Caco-2 (cell line): Measurements from ENCODE around the gene TSHZ2. TPM values are rescaled to one million over a fixed set of nuclear protein-coding genes. Genes with fewer than 3 reads are reported as not detected.

Source experiments
- BruUV-seq: library from RNA; stranded (reverse); fragments of 400-500 nt; replicated peaks from 2 replicates; lab custom pipeline; 2021; lab: Mats Ljungman, UMichigan
- CTCF ChIA-PET: fragments of 300-600 bp; sonication (Branson Sonifier 250); formaldehyde crosslinking; loops from one replicate; lab custom pipeline; 2022; ENCODE audit warnings: antibody characterized with exemption; lab: Charles Lee
- POLR2A ChIA-PET: fragments of 300-600 bp; sonication (Branson Sonifier 250); formaldehyde crosslinking; loops from one replicate; lab custom pipeline; 2022; ENCODE audit warnings: antibody characterized with exemption; lab: Charles Lee
- DNase-seq, 2 experiments: peaks; one replicate each; pipeline versions ENCODE4 v3.0.0 to v3.0.0-alpha.2; 2020 to 2022
- H3K27me3 ChIP-seq: replicated peaks from 2 replicates; pipeline ENCODE4 v1.6.0; 2011; ENCODE audit warnings: low read length; ENCODE audit not compliant: control insufficient read depth, insufficient read depth
- H3K36me3 ChIP-seq: 2 replicates; pipeline ENCODE4 v1.5.1; 2011; ENCODE audit warnings: low read length; ENCODE audit not compliant: control insufficient read depth, insufficient read depth
- H3K4me1 ChIP-seq: fragments of 250-450 bp; sonication (Bioruptor Pico); 2 replicates; pipeline ENCODE4 v1.5.1; 2020; ENCODE audit warnings: mild to moderate bottlenecking
- H3K4me3 ChIP-seq: 2 replicates; pipeline ENCODE4 v1.5.1; 2011; ENCODE audit warnings: low read depth, mild to moderate bottlenecking, control low read depth, low read length
- H3K9me3 ChIP-seq: fragments of 250-450 bp; sonication (Bioruptor Pico); 2 replicates; pipeline ENCODE4 v1.5.1; 2020; ENCODE audit warnings: mild to moderate bottlenecking, moderate library complexity
- H3K27ac Mint-ChIP-seq: one replicate; pipeline ENCODE4 v1.8.0; 2022; ENCODE audit warnings: mixed read lengths; ENCODE audit not compliant: unreplicated experiment
- H3K27me3 Mint-ChIP-seq: one replicate; pipeline ENCODE4 v1.8.0; 2022; ENCODE audit warnings: mixed read lengths; ENCODE audit not compliant: insufficient read depth, unreplicated experiment
- H3K36me3 Mint-ChIP-seq: one replicate; pipeline ENCODE4 v1.8.0; 2022; ENCODE audit warnings: mild to moderate bottlenecking, mixed read lengths; ENCODE audit not compliant: insufficient read depth, unreplicated experiment
- H3K4me1 Mint-ChIP-seq: one replicate; pipeline ENCODE4 v1.8.0; 2022; ENCODE audit warnings: low read depth, mixed read lengths; ENCODE audit not compliant: unreplicated experiment
- H3K4me3 Mint-ChIP-seq: one replicate; pipeline ENCODE4 v1.8.0; 2022; ENCODE audit warnings: mild to moderate bottlenecking, moderate library complexity, mixed read lengths; ENCODE audit not compliant: unreplicated experiment
- H3K9me3 Mint-ChIP-seq: one replicate; pipeline ENCODE4 v1.8.0; 2022; ENCODE audit warnings: mixed read lengths; ENCODE audit not compliant: unreplicated experiment
- intact Hi-C: fragments of 100-400 bp; cut with micrococcal nuclease; formaldehyde crosslinking; loops from one replicate; pipeline ENCODE4 v1.10.0; 2022; ENCODE audit not compliant: unreplicated experiment
- total RNA-seq: library from RNA; stranded (reverse); gene quantifications from 2 replicates; pipeline ENCODE4 v1.2.3, GENCODE V29; 2022
- TF ChIP-seq, protein P1 (sequence below), 2 experiments: fragments of 200-600 bp in 1 of 2; IDR thresholded peaks; 1 replicate in 1 of 2; 2 replicates in 1 of 2; pipeline versions ENCODE4 v1.5.1 to v1.8.0; 2011 to 2022; ENCODE audit warnings: antibody characterized with exemption in 1 of 2, control low read depth in 1 of 2, inconsistent platforms in 1 of 2, low read depth in 1 of 2, low read length in 1 of 2, mild to moderate bottlenecking in 1 of 2, moderate library complexity in 1 of 2; ENCODE audit not compliant: insufficient read depth in 1 of 2, severe bottlenecking in 1 of 2, unreplicated experiment in 1 of 2

The TSHZ2 gene
- total RNA-seq, 1 experiment from 2014 or later: 0.07 TPM

DNA sequence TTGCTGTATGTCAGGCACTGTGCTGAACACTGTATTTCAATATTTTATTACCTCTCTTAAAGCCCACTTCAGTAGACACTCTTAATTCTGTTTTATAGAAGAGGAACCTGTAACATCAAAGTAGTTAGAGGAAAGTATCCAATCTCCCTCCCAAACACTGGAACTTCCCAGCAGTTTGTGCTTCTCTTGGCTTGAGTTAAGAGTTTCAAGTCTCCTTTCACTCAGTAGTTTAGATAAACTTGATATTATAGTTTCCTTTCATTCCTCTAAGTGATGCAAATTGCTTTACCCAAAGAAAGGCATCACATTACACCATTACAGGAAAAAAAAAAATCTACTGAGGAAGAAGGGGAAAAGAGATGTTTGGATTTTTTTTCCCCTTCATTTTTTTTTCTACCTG lies 164.3 kb downstream of the TSHZ2 start:
- no peaks in the 10 kb centered on the region for H3K27me3 ChIP-seq
- ChIA-PET CTCF (no interaction called here), POLR2A (no interaction called here)
- no peak for DNase-seq
- Mint-ChIP-seq H3K27me3 (peaks cover 25% of the 10 kb centered on the region), H3K27ac (no peak overlapping the region), H3K4me1 (no peaks in the 10 kb centered on the region), H3K36me3 (no peaks in the 10 kb centered on the region), H3K9me3 (peaks cover under 1% of the 10 kb centered on the region), H3K4me3 (no peak overlapping the region)
- no TSS peak for BruUV-seq
- TF ChIP-seq, protein P1, sequence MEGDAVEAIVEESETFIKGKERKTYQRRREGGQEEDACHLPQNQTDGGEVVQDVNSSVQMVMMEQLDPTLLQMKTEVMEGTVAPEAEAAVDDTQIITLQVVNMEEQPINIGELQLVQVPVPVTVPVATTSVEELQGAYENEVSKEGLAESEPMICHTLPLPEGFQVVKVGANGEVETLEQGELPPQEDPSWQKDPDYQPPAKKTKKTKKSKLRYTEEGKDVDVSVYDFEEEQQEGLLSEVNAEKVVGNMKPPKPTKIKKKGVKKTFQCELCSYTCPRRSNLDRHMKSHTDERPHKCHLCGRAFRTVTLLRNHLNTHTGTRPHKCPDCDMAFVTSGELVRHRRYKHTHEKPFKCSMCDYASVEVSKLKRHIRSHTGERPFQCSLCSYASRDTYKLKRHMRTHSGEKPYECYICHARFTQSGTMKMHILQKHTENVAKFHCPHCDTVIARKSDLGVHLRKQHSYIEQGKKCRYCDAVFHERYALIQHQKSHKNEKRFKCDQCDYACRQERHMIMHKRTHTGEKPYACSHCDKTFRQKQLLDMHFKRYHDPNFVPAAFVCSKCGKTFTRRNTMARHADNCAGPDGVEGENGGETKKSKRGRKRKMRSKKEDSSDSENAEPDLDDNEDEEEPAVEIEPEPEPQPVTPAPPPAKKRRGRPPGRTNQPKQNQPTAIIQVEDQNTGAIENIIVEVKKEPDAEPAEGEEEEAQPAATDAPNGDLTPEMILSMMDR (IDR thresholded peaks at IDR 0.05; ENCODE audit: insufficient read depth in 1 of 2, low read depth in 1 of 2, low read length in 1 of 2, severe bottlenecking in 1 of 2, unreplicated experiment in 1 of 2): no peak
- H3K4me3 ChIP-seq: no peak overlapping the region
- no peaks in the 10 kb centered on the region for H3K36me3 ChIP-seq
- no peaks in the 10 kb centered on the region for H3K4me1 ChIP-seq
- no peaks in the 10 kb centered on the region for H3K9me3 ChIP-seq
- intact Hi-C loops: no loop called here

DNA sequence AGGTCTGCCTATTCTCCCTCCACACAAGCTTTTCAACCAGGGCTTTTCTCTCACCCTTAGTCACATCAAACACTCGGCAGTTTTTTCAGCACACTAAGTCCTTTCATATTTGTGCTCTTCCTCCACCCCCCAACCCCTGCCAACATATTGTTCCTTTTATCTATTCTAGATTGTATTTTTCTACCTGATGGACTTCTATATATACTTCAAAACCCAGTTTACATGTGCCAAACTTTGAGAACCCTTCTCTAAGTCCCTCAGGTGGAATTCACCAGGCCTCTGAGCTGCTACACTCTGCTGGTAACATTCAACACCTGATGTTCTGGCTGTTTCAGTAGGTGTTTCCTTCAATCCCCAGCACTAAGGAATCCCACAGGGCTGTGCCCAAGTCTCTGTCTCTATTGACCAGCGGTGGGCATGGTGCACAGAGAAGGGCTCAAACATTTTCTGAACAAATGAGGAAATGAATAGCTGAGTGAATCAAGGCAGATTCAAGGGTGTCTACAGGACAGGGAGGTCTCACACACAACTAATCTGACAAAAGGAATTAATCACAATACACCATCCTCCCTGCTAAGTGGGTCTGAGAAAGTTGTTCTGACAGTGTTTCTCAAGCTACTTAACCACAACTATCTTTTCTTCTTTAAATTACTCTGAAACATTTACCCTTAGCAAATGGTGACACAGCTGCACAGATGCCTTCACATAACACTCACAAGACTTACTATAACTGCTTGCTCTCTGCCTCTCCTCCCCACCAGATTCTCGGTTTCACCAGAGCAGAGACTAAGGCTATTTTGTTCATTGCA lies 166.5 kb downstream of the TSHZ2 start:
- no TSS peak for BruUV-seq
- H3K4me1 ChIP-seq: no peaks in the 10 kb centered on the region
- intact Hi-C loops: no loop called here
- H3K27ac Mint-ChIP-seq: no peak overlapping the region
- no peak overlapping the region for H3K4me3 Mint-ChIP-seq
- no peaks in the 10 kb centered on the region for H3K36me3 ChIP-seq
- H3K27me3 Mint-ChIP-seq: peaks cover 15% of the 10 kb centered on the region
- no peaks in the 10 kb centered on the region for H3K27me3 ChIP-seq
- TF ChIP-seq, protein P1 (IDR thresholded peaks at IDR 0.05; ENCODE audit: insufficient read depth in 1 of 2, low read depth in 1 of 2, low read length in 1 of 2, severe bottlenecking in 1 of 2, unreplicated experiment in 1 of 2): no peak
- no peaks in the 10 kb centered on the region for H3K36me3 Mint-ChIP-seq
- H3K4me1 Mint-ChIP-seq: no peaks in the 10 kb centered on the region
- H3K4me3 ChIP-seq: no peak overlapping the region
- ChIA-PET CTCF (no interaction called here), POLR2A (no interaction called here)
- DNase-seq: no peak
- peaks cover 13% of the 10 kb centered on the region for H3K9me3 Mint-ChIP-seq
- H3K9me3 ChIP-seq: no peaks in the 10 kb centered on the region

DNA sequence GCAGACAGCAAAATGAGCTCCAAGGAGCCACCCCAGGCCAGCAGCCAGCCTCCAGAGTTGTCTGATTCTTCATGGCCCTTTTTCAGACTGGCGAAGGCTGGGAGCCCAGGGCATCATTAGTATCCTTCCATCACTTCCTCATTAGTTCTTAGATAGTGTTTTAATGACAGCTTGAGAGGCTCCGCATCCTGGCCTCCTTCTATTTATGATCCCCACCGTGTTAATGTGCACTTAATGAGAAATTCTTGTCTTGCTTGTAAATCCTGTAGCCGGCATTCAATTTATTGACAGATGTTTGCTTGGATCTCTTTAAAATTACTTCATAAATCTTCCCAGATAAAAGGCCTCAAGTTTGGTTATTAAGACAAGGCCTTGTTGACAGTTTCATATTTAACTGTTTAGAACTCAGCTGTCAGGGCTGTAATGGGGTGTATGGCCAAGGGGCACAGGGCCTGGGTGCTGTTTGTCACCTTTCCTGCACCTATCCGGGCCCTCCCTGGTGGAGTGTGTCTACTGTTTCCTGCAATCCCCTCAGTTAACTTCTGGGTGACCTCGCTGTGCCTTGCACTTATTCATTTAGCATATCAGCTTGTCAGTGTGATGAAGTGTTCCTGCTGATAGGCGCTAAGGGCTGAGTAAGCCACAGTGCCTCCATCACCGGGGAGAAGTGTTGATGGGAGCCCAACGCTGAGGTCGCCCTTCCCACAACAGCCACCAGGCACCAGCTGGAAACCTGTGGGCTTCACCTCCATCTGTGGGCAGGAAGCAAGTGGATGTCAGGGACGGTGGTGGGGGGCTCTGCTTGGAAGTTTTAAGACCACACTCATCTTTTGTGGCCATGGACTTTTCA lies 169.3 kb downstream of the TSHZ2 start:
- no peaks in the 10 kb centered on the region for H3K4me1 ChIP-seq
- Mint-ChIP-seq H3K27ac (no peak overlapping the region), H3K27me3 (peaks cover 12% of the 10 kb centered on the region), H3K9me3 (peaks cover 13% of the 10 kb centered on the region), H3K36me3 (no peaks in the 10 kb centered on the region), H3K4me3 (no peak overlapping the region), H3K4me1 (no peaks in the 10 kb centered on the region)
- no peak for DNase-seq
- no peaks in the 10 kb centered on the region for H3K36me3 ChIP-seq
- CTCF ChIA-PET: interaction anchor here (0.8 kb wide), 1 partner anchor 15 kb away, joined by 6 read pairs; no protein-coding TSS in a partner anchor
- H3K27me3 ChIP-seq: no peaks in the 10 kb centered on the region
- TF ChIP-seq, protein P1 (IDR thresholded peaks at IDR 0.05; ENCODE audit: insufficient read depth in 1 of 2, low read depth in 1 of 2, low read length in 1 of 2, severe bottlenecking in 1 of 2, unreplicated experiment in 1 of 2): no peak
- intact Hi-C loops: no loop called here
- no TSS peak for BruUV-seq
- POLR2A ChIA-PET: no interaction called here
- H3K4me3 ChIP-seq: no peak overlapping the region
- H3K9me3 ChIP-seq: no peaks in the 10 kb centered on the region
